ENCODE data around the gene TMCC2. TPM values are rescaled to one million over a fixed set of nuclear protein-coding genes. Genes with fewer than 3 reads are reported as not detected.

TMCC2 gene
- total RNA-seq, 1 experiment from 2014 or later, result 3.1 TPM

- ChIA-PET CTCF (interaction anchor here (0.6 to 5.7 kb wide), 19 partner anchors 11 to 251 kb away, joined by 3 to 149 read pairs (median 4); partner anchors contain the start of genes NUAK2 and TMCC2), POLR2A (interaction anchor here (0.5 to 0.6 kb wide), 2 partner anchors 25 to 60 kb away, joined by 3 to 7 read pairs; no protein-coding TSS in a partner anchor)
- in situ Hi-C loops (cut with HindIII; ENCODE audit: low pct_unique_long_range_greater_than_20kb, low sequenced_read_pairs), result no loop called here
- peak overlapping the region; percentile 56 for H3K27ac ChIP-seq (ENCODE audit: low read length)
- no peaks in the 10 kb centered on the region for H3K27me3 ChIP-seq (ENCODE audit: control insufficient read depth, insufficient read depth, low read length)
- H3K4me3 ChIP-seq (ENCODE audit: low read depth in 2 of 2, low read length in 2 of 2), result no peak overlapping the region
- peaks cover 34% of the 10 kb centered on the region for H3K4me1 ChIP-seq (ENCODE audit: control insufficient read depth, insufficient read depth, low read length)
- intact Hi-C loops (cut with micrococcal nuclease; ENCODE audit: unreplicated experiment), result loop anchor here (1.0 to 2.0 kb wide), 2 partner anchors 27 to 52 kb away; no protein-coding TSS in a partner anchor
- DNase-seq (ENCODE audit: low read depth, low spot score), result peak; percentile 76
- ATAC-seq, result peak; percentile 82
- TF ChIP-seq, protein P1, sequence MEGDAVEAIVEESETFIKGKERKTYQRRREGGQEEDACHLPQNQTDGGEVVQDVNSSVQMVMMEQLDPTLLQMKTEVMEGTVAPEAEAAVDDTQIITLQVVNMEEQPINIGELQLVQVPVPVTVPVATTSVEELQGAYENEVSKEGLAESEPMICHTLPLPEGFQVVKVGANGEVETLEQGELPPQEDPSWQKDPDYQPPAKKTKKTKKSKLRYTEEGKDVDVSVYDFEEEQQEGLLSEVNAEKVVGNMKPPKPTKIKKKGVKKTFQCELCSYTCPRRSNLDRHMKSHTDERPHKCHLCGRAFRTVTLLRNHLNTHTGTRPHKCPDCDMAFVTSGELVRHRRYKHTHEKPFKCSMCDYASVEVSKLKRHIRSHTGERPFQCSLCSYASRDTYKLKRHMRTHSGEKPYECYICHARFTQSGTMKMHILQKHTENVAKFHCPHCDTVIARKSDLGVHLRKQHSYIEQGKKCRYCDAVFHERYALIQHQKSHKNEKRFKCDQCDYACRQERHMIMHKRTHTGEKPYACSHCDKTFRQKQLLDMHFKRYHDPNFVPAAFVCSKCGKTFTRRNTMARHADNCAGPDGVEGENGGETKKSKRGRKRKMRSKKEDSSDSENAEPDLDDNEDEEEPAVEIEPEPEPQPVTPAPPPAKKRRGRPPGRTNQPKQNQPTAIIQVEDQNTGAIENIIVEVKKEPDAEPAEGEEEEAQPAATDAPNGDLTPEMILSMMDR (IDR thresholded peaks at IDR 0.05), result peak; percentile 97
- TF ChIP-seq POLR2AphosphoS5 (IDR thresholded peaks at IDR 0.05; ENCODE audit: low read depth, low read length) (peak; percentile 22; the same call in 1 of the 2 replicates), REST (IDR thresholded peaks at IDR 0.05; ENCODE audit: insufficient read depth in 1 of 2, low read depth in 2 of 2, low read length in 1 of 2) (no peak), TCF7L2 (IDR thresholded peaks at IDR 0.05; ENCODE audit: low read depth, low read length) (no peak)
- no peaks in the 10 kb centered on the region for H3K36me3 ChIP-seq (ENCODE audit: control insufficient read depth, insufficient read depth, low read length)
- H3K9me3 ChIP-seq (ENCODE audit: control insufficient read depth, insufficient read depth, low read depth, low read length), result no peaks in the 10 kb centered on the region
- no TSS peak for BruUV-seq (replicated peaks)
Observed at GRCh38 chr1:205273551-205273982, 45.8 kb downstream of the TMCC2 start.

DNA sequence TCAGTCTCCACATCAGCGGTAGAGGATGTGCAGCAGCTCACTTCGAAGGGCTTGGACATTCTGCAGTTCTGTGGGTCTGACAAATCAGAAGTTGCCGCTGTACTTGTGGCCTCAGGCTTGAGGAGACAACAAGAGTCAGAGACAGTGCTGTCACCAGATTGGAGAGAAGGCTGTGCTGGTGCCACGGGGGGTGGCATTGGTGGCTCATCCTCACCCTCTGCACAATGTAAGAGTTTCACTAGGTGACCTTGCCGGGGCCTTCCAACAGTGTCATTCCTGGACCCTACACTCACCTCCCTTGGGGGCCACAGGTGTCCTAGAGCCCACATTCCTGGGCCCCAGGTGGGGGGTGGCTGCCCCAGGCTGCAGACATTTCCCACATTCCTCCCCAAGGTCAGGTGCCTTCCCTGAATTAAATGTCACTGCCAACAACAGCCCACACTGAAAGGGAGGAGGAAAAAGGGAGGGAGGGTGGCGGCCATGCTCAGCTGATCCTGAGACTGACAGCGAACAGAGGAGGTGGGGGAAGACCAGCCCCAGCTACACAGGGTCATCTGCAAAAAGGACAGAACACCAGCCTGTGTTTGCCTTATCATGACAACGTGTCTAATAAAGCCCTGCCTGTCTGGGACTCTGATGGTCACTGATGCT, 46.4 kb downstream of the TMCC2 start:
- TF ChIP-seq REST (IDR thresholded peaks at IDR 0.05; ENCODE audit: insufficient read depth in 1 of 2, low read depth in 2 of 2, low read length in 1 of 2) (no peak), POLR2AphosphoS5 (IDR thresholded peaks at IDR 0.05; ENCODE audit: low read depth, low read length) (no peak)
- TF ChIP-seq, protein P1 (IDR thresholded peaks at IDR 0.05), result no peak
- no peak overlapping the region for H3K4me3 ChIP-seq (ENCODE audit: low read depth in 2 of 2, low read length in 2 of 2)
- no peaks in the 10 kb centered on the region for H3K9me3 ChIP-seq (ENCODE audit: control insufficient read depth, insufficient read depth, low read depth, low read length)
- H3K36me3 ChIP-seq (ENCODE audit: control insufficient read depth, insufficient read depth, low read length), result no peaks in the 10 kb centered on the region
- DNase-seq (ENCODE audit: low read depth, low spot score), result no peak
- POLR2A ChIA-PET, result no interaction called here
- no TSS peak for BruUV-seq (replicated peaks)
- CTCF ChIA-PET, result interaction anchor here (0.6 to 5.7 kb wide), 17 partner anchors 11 to 250 kb away, joined by 3 to 149 read pairs (median 4); partner anchors contain the start of genes NUAK2 and TMCC2
- intact Hi-C loops (cut with micrococcal nuclease; ENCODE audit: unreplicated experiment) (no loop called here), in situ Hi-C loops (cut with HindIII; ENCODE audit: low pct_unique_long_range_greater_than_20kb, low sequenced_read_pairs) (no loop called here)
- H3K27me3 ChIP-seq (ENCODE audit: control insufficient read depth, insufficient read depth, low read length), result no peaks in the 10 kb centered on the region
- ATAC-seq, result peak; percentile 50
- peak overlapping the region; percentile 56 for H3K27ac ChIP-seq (ENCODE audit: low read length)
- H3K4me1 ChIP-seq (ENCODE audit: control insufficient read depth, insufficient read depth, low read length), result peaks cover 34% of the 10 kb centered on the region
